HFF-Myc (cell line): ENCODE results near the gene LGR6.
"Not testable (repeated sequence)": the region's sequence is repeated elsewhere in the genome, so short reads cannot be mapped to it uniquely, and the experiment has no call there.

Experiments used
- DNase-seq: peaks from one replicate; pipeline ENCODE4 v3.0.0-alpha.2; 2011; ENCODE audit warnings: low read depth; ENCODE audit errors: extremely low read depth
- H3K4me3 ChIP-seq: replicated peaks from 2 replicates; pipeline ENCODE4 v1.5.1; 2011; ENCODE audit warnings: low read depth, mild to moderate bottlenecking, control low read depth, low read length
- CTCF ChIP-seq: IDR thresholded peaks from 2 replicates; pipeline ENCODE4 v1.5.1; 2012; ENCODE audit warnings: mild to moderate bottlenecking, low read depth, low read length, control low read depth; ENCODE audit errors: missing control alignments

LGR6 gene

GRCh38 chr1:202163281-202164270 lies 30.0 kb upstream of the LGR6 start:
- no peak overlapping the region for H3K4me3 ChIP-seq
- TF ChIP-seq CTCF, result no peak
- no peak for DNase-seq

DNA sequence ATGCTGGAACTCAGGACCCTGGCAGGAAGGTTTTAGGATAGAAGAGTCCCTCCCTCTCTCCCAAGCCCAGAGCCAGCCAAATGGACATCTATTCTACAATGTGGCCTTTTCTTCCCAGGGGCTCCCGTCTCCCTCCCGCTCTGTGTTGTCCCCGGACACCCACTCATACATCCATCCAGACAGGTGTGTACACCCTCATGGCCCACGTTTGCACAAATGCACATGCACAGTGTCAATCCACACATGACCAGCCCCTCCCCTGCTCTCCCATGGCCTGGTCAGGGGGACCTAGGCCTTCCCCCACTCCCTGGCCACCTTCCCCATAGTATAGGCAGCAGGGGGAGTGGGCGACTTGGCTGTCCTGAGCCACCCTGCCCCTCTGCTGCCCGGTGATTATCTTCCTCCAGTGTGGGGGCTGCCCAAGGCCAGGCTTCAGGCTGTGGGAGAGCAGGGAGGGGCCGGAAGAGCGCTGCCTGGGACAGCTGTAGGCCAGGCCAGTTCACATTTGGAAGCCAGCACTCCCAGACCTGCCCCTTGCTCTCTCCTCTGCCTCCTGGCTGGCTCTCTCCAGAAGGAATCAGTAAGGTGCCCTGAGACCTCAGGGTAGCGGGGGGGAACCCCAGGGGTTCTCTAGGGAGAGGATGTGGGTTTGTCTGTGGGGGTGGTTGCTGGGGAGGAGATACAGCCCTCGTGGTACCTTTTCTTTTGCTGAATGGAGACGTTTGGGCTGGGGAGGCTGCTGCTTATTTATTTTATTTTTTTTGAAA lies 29.1 kb upstream of the LGR6 start:
- no peak for TF ChIP-seq CTCF
- no peak for DNase-seq
- no peak overlapping the region for H3K4me3 ChIP-seq

- no peak for DNase-seq
- no peak for TF ChIP-seq CTCF
- H3K4me3 ChIP-seq, result no peak overlapping the region
Measured at GRCh38 chr1:202165267-202165941, 28.2 kb upstream of the LGR6 start.

GRCh38 chr1:202165942-202166843 lies 27.4 kb upstream of the LGR6 start:
- TF ChIP-seq CTCF, result no peak
- DNase-seq, result no peak

DNA sequence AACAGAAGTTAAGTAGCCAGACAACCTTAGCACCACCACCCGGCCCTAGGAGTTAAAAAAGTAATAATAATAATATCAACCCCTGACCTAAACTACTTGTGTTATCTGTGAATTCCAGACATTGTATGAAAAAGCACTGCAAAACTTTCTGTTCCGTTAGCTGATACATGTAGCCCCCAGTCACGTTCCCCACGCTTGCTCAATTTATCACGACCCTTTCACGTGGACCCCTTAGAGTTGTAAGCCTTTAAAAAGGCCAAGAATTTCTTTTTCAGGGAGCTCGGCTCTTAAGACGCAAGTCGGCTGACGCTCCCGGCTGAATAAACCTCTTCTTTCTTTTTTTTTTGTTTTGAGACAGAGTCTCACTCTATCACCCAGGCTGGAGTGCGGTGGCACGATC lies 26.5 kb upstream of the LGR6 start:
- H3K4me3 ChIP-seq, DNase-seq: not testable (repeated sequence)

More at GRCh38 chr1:202165942-202166843, 27.4 kb upstream of the LGR6 start:
- H3K4me3 ChIP-seq, result no peak overlapping the region

DNA sequence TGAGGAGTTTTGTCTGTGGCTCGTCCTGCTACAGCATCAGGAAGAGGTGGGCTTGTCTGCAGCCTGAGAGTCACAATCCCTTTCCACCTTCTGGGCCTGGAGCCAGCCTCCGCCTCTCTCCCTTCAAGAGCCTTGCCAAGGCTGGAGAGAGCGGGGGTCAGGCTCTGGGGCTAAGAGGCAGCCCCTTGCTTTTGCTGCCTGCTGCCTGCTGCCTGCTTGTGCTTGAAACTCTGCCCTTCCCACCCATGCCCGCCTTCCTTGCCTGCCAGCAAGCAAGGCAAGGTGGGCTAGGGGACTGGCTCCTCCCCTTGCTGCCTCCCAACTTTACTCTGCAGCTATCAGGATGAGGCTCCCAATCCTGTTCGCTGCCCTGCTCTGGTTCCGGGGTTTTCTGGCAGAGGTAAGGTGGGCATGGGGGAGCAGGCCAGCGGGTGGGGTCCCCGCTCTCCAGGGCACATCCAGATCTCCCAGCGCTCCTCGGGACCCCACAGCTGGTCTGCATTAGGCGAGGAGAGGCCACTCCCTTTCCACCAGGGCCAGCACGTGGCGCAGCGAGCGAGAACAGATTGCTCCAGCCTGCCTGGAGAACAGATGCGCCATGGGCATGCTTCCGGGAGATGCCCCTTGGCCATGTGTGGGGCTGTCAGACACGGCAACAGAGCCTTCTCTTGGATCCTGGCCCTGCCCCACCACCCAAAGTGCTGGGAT lies 25.7 kb upstream of the LGR6 start:
- DNase-seq, result peak; percentile 76
- H3K4me3 ChIP-seq, result peak overlapping the region; percentile 43
- no peak for TF ChIP-seq CTCF
